BLaER1 treated with 17β-estradiol and CSF1 and Interleukin-3, amounts not matched to agents 10 nM and 100 nM (cell line): ENCODE data around the gene PIGA.

Experiments used
- H3K27ac ChIP-seq, 11 experiments: shearing (Covaris generic); formaldehyde crosslinking; 2 replicates each; pipeline ENCODE4 v1.8.1; 2022
- H3K27me3 ChIP-seq, 11 experiments: shearing (Covaris generic); formaldehyde crosslinking; 2 replicates each; pipeline ENCODE4 v1.8.1; 2022
- H3K36me3 ChIP-seq, 11 experiments: shearing (Covaris generic); formaldehyde crosslinking; 2 replicates each; pipeline ENCODE4 v1.8.1; 2022
- H3K4me1 ChIP-seq, 10 experiments: shearing (Covaris generic); formaldehyde crosslinking; 2 replicates each; pipeline ENCODE4 v1.8.1; 2022
- H3K4me2 ChIP-seq, 11 experiments: shearing (Covaris generic); formaldehyde crosslinking; 2 replicates each; pipeline ENCODE4 v1.8.1; 2022
- H3K4me3 ChIP-seq, 10 experiments: shearing (Covaris generic); formaldehyde crosslinking; 2 replicates each; pipeline ENCODE4 v1.8.1; 2022
- H3K9ac ChIP-seq, 11 experiments: shearing (Covaris generic); formaldehyde crosslinking; 2 replicates each; pipeline ENCODE4 v1.8.1; 2022
- H3K9me3 ChIP-seq, 11 experiments: shearing (Covaris generic); formaldehyde crosslinking; replicated peaks in 1 of 11; 2 replicates each; pipeline ENCODE4 v1.8.1; 2022
- H4K20me1 ChIP-seq, 11 experiments: shearing (Covaris generic); formaldehyde crosslinking; 2 replicates each; pipeline ENCODE4 v1.8.1; 2022
- Cebpa-rat ChIP-seq, 11 experiments: shearing (Covaris generic); IDR thresholded peaks; 2 replicates each; pipeline ENCODE4 v1.8.1; 2022

The PIGA gene

GRCh38 chrX:15356444-15356843 is 21.1 kb upstream of the PIGA start:
- Histone ChIP-seq H3K4me1 (no peaks in the 10 kb centered on the region), H3K27ac (no peak overlapping the region), H3K27me3 (peaks cover 91 to 100% (median 98%) of the 10 kb centered on the region in 11 experiments), H3K9me3 (peaks cover 0 to 11% (median 5%) of the 10 kb centered on the region in 11 experiments; a peak in 11 of 22 replicates), H3K9ac (no peak overlapping the region), H3K36me3 (no peaks in the 10 kb centered on the region), H4K20me1 (peaks cover 0 to 4% (median 0%) of the 10 kb centered on the region in 11 experiments; a peak in 1 of 22 replicates), H3K4me3 (no peak overlapping the region), H3K4me2 (no peak overlapping the region)
- TF ChIP-seq Cebpa-rat (IDR thresholded peaks at IDR 0.05), result no peak

- no peaks in the 10 kb centered on the region for H3K4me1 ChIP-seq
- no peak overlapping the region for H3K4me3 ChIP-seq
- H3K27me3 ChIP-seq, result peaks cover 78 to 96% (median 91%) of the 10 kb centered on the region in 11 experiments
- TF ChIP-seq Cebpa-rat (IDR thresholded peaks at IDR 0.05), result no peak
- no peak overlapping the region for H3K4me2 ChIP-seq
- no peak overlapping the region for H3K27ac ChIP-seq
- H3K9ac ChIP-seq, result no peak overlapping the region
- peaks cover 0 to 17% (median 0%) of the 10 kb centered on the region in 11 experiments; a peak in 5 of 22 replicates for H4K20me1 ChIP-seq
- no peaks in the 10 kb centered on the region for H3K36me3 ChIP-seq
- peaks cover 0 to 4% (median 0%) of the 10 kb centered on the region in 11 experiments; a peak in 6 of 22 replicates for H3K9me3 ChIP-seq
Measured at GRCh38 chrX:15350329-15350996, 15.1 kb upstream of the PIGA start.

- H3K4me1 ChIP-seq, result no peaks in the 10 kb centered on the region
- no peaks in the 10 kb centered on the region for H3K36me3 ChIP-seq
- no peak overlapping the region for H3K4me3 ChIP-seq
- no peak for TF ChIP-seq Cebpa-rat (IDR thresholded peaks at IDR 0.05)
- no peak overlapping the region for H3K4me2 ChIP-seq
- H3K9ac ChIP-seq, result no peak overlapping the region
- peaks cover 78 to 96% (median 91%) of the 10 kb centered on the region in 11 experiments for H3K27me3 ChIP-seq
- H3K9me3 ChIP-seq, result no peaks in the 10 kb centered on the region
- peaks cover 0 to 17% (median 0%) of the 10 kb centered on the region in 11 experiments; a peak in 5 of 22 replicates for H4K20me1 ChIP-seq
- no peak overlapping the region for H3K27ac ChIP-seq
Measured at GRCh38 chrX:15349046-15349445, 13.7 kb upstream of the PIGA start.

- H3K4me3 ChIP-seq, result no peak overlapping the region
- H3K9me3 ChIP-seq, result no peaks in the 10 kb centered on the region
- no peak overlapping the region for H3K4me2 ChIP-seq
- no peaks in the 10 kb centered on the region for H3K36me3 ChIP-seq
- no peaks in the 10 kb centered on the region for H3K4me1 ChIP-seq
- no peak for TF ChIP-seq Cebpa-rat (IDR thresholded peaks at IDR 0.05)
- no peak overlapping the region for H3K27ac ChIP-seq
- H3K27me3 ChIP-seq, result peaks cover 86 to 97% (median 95%) of the 10 kb centered on the region in 11 experiments
- H4K20me1 ChIP-seq, result peaks cover 0 to 17% (median 0%) of the 10 kb centered on the region in 11 experiments; a peak in 5 of 22 replicates
- H3K9ac ChIP-seq, result no peak overlapping the region
Measured at GRCh38 chrX:15345976-15346375, 10.7 kb upstream of the PIGA start.

- Histone ChIP-seq H3K4me3 (no peak overlapping the region), H3K27me3 (peaks cover 93 to 100% (median 100%) of the 10 kb centered on the region in 11 experiments), H3K27ac (no peak overlapping the region), H3K4me2 (no peak overlapping the region), H3K36me3 (no peaks in the 10 kb centered on the region), H3K9ac (no peak overlapping the region), H4K20me1 (peaks cover 0 to 8% (median 0%) of the 10 kb centered on the region in 11 experiments; a peak in 3 of 22 replicates), H3K4me1 (no peaks in the 10 kb centered on the region), H3K9me3 (no peaks in the 10 kb centered on the region)
- no peak for TF ChIP-seq Cebpa-rat (IDR thresholded peaks at IDR 0.05)
Measured at GRCh38 chrX:15344106-15344505, 8.8 kb upstream of the PIGA start.

GRCh38 chrX:15343075-15343476 is 7.8 kb upstream of the PIGA start:
- Histone ChIP-seq H3K9ac (no peak overlapping the region), H3K9me3 (no peaks in the 10 kb centered on the region), H3K27ac (no peak overlapping the region), H3K4me2 (no peak overlapping the region), H3K27me3 (peaks cover 93 to 100% (median 100%) of the 10 kb centered on the region in 11 experiments), H3K4me3 (no peak overlapping the region), H4K20me1 (peaks cover 0 to 1% (median 0%) of the 10 kb centered on the region in 11 experiments; a peak in 2 of 22 replicates), H3K4me1 (no peaks in the 10 kb centered on the region), H3K36me3 (no peaks in the 10 kb centered on the region)
- no peak for TF ChIP-seq Cebpa-rat (IDR thresholded peaks at IDR 0.05)

GRCh38 chrX:15340867-15341266 is 5.5 kb upstream of the PIGA start:
- no peak for TF ChIP-seq Cebpa-rat (IDR thresholded peaks at IDR 0.05)
- H3K27me3 ChIP-seq, result peaks cover 94 to 100% (median 100%) of the 10 kb centered on the region in 11 experiments
- H3K27ac ChIP-seq, result no peak overlapping the region
- no peak overlapping the region for H3K9ac ChIP-seq
- 0 out of 20 replicates have a peak, but pooled peaks cover 0 to 6% (median 0%) of the 10 kb centered on the region in 10 experiments for H3K4me1 ChIP-seq
- H4K20me1 ChIP-seq, result no peaks in the 10 kb centered on the region
- H3K4me3 ChIP-seq, result no peak overlapping the region
- H3K4me2 ChIP-seq, result no peak overlapping the region
- H3K36me3 ChIP-seq, result no peaks in the 10 kb centered on the region
- H3K9me3 ChIP-seq, result no peaks in the 10 kb centered on the region

- peaks cover 5 to 13% (median 7%) of the 10 kb centered on the region in 10 experiments; a peak in 10 of 20 replicates for H3K4me1 ChIP-seq
- H3K27me3 ChIP-seq, result peaks cover 92 to 100% (median 98%) of the 10 kb centered on the region in 11 experiments
- H4K20me1 ChIP-seq, result peaks cover 0 to 14% (median 0%) of the 10 kb centered on the region in 11 experiments; a peak in 2 of 22 replicates
- H3K4me2 ChIP-seq, result peak overlapping the region; percentile 46 to 78 (median 64)
- H3K27ac ChIP-seq, result peak overlapping the region in 5 of 11 experiments; percentile 5 to 90 (median 66); a peak in 9 of 22 replicates
- H3K9ac ChIP-seq, result peak overlapping the region; percentile 20 to 86 (median 60); a peak in 18 of 22 replicates
- H3K36me3 ChIP-seq, result peaks cover 7 to 24% (median 8%) of the 10 kb centered on the region in 11 experiments; a peak in 16 of 22 replicates
- peaks cover 0 to 10% (median 0%) of the 10 kb centered on the region in 11 experiments; a peak in 4 of 22 replicates for H3K9me3 ChIP-seq
- TF ChIP-seq Cebpa-rat (IDR thresholded peaks at IDR 0.05), result no peak
- peak overlapping the region; percentile 61 to 86 (median 80) for H3K4me3 ChIP-seq
Measured at GRCh38 chrX:15336023-15336413, 695 bp upstream of the PIGA start.

GRCh38 chrX:15334561-15334960 is 762 bp downstream of the PIGA start:
- peak overlapping the region; percentile 70 to 90 (median 79); a peak in 21 of 22 replicates for H3K27ac ChIP-seq
- peaks cover 0 to 10% (median 0%) of the 10 kb centered on the region in 11 experiments; a peak in 4 of 22 replicates for H3K9me3 ChIP-seq
- peaks cover 92 to 100% (median 98%) of the 10 kb centered on the region in 11 experiments for H3K27me3 ChIP-seq
- TF ChIP-seq Cebpa-rat (IDR thresholded peaks at IDR 0.05), result no peak
- peaks cover 7 to 36% (median 14%) of the 10 kb centered on the region in 11 experiments; a peak in 16 of 22 replicates for H3K36me3 ChIP-seq
- peak overlapping the region; percentile 68 to 86 (median 80) for H3K4me3 ChIP-seq
- peak overlapping the region; percentile 44 to 75 (median 67) for H3K4me2 ChIP-seq
- peaks cover 5 to 13% (median 7%) of the 10 kb centered on the region in 10 experiments; a peak in 10 of 20 replicates for H3K4me1 ChIP-seq
- peak overlapping the region; percentile 80 to 93 (median 86) for H3K9ac ChIP-seq
- peaks cover 0 to 14% (median 0%) of the 10 kb centered on the region in 11 experiments; a peak in 3 of 22 replicates for H4K20me1 ChIP-seq
